ENCODE data around the gene PTGES. TPM values are rescaled to one million over a fixed set of nuclear protein-coding genes. Genes with fewer than 3 reads are reported as not detected.

Gene PTGES
- total RNA-seq, 1 experiment from 2014 or later = 17.2 TPM

DNA sequence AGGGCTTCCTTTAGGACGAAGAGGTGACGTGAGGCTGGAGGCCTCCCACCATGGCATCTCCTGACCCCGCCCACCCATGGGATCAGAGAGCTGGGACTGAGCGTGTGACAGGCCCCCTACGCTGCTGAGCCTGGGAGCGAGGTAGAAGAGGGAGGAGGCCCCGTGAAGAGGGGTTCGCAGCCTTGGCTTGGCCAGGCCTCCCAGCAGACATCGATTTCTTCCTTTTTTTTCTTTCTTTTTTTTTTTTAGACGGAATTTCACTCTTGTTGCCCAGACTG lies 39.5 kb downstream of the PTGES start:
- H3K9me2 ChIP-seq (ENCODE audit: insufficient read depth) = no peaks in the 10 kb centered on the region
- ATAC-seq (no peak), DNase-seq (ENCODE audit: low read depth, low spot score) (no peak)
- no peak overlapping the region for H3K9ac ChIP-seq (ENCODE audit: low read length)
- H3K27ac ChIP-seq (ENCODE audit: low read depth, low read length) = no peak overlapping the region
- no peaks in the 10 kb centered on the region for H3K9me3 ChIP-seq (ENCODE audit: control insufficient read depth in 1 of 2, insufficient read depth in 1 of 2, low read depth in 1 of 2, low read length in 2 of 2)
- ChIA-PET CTCF (interaction anchor here (1.0 kb wide), 1 partner anchor 582 kb away, joined by 3 read pairs; no protein-coding TSS in a partner anchor), RAD21 (ENCODE audit: low non-redundant PET in 1 of 2, low total read pairs in 2 of 2, uncharacterized antibody in 2 of 2, unreplicated experiment in 2 of 2) (interaction anchor here in 1 of 2 experiments (0.6 kb wide), 1 partner anchor 87 kb away, joined by 3 read pairs; the partner anchor contains the start of gene NTMT1), POLR2A (no interaction called here)
- intact Hi-C loops (cut with micrococcal nuclease) = no loop called here
- TF ChIP-seq CBX3 (IDR thresholded peaks at IDR 0.05; ENCODE audit: low read depth) = no peak
- TF ChIP-seq TCF7L2 (IDR thresholded peaks at IDR 0.05; ENCODE audit: borderline replicate concordance, extremely low read depth, insufficient read depth, insufficient read length) = no peak
- TF ChIP-seq CEBPB (IDR thresholded peaks at IDR 0.05; ENCODE audit: low read depth) = no peak
- TF ChIP-seq SIN3A (IDR thresholded peaks at IDR 0.05; ENCODE audit: low read depth) = no peak
- TF ChIP-seq, protein P1, sequence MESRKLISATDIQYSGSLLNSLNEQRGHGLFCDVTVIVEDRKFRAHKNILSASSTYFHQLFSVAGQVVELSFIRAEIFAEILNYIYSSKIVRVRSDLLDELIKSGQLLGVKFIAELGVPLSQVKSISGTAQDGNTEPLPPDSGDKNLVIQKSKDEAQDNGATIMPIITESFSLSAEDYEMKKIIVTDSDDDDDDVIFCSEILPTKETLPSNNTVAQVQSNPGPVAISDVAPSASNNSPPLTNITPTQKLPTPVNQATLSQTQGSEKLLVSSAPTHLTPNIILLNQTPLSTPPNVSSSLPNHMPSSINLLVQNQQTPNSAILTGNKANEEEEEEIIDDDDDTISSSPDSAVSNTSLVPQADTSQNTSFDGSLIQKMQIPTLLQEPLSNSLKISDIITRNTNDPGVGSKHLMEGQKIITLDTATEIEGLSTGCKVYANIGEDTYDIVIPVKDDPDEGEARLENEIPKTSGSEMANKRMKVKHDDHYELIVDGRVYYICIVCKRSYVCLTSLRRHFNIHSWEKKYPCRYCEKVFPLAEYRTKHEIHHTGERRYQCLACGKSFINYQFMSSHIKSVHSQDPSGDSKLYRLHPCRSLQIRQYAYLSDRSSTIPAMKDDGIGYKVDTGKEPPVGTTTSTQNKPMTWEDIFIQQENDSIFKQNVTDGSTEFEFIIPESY (IDR thresholded peaks at IDR 0.05; ENCODE audit: extremely low read depth, insufficient replicate concordance, low read length) = no peak
- TF ChIP-seq EZH2 (IDR thresholded peaks at IDR 0.05) = no peak
- TF ChIP-seq JUND (IDR thresholded peaks at IDR 0.05) = no peak
- TF ChIP-seq POLR2A (IDR thresholded peaks at IDR 0.05; ENCODE audit: borderline replicate concordance, extremely low read depth, insufficient read depth, insufficient read length) = no peak
- no peak for TF ChIP-seq ZNF274 (IDR thresholded peaks at IDR 0.05; ENCODE audit: low read depth, low read length)
- TF ChIP-seq RAD21 (IDR thresholded peaks at IDR 0.05; ENCODE audit: low read depth) = no peak
- TF ChIP-seq, protein P2, sequence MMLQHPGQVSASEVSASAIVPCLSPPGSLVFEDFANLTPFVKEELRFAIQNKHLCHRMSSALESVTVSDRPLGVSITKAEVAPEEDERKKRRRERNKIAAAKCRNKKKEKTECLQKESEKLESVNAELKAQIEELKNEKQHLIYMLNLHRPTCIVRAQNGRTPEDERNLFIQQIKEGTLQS (IDR thresholded peaks at IDR 0.05) = no peak
- TF ChIP-seq, protein P3, sequence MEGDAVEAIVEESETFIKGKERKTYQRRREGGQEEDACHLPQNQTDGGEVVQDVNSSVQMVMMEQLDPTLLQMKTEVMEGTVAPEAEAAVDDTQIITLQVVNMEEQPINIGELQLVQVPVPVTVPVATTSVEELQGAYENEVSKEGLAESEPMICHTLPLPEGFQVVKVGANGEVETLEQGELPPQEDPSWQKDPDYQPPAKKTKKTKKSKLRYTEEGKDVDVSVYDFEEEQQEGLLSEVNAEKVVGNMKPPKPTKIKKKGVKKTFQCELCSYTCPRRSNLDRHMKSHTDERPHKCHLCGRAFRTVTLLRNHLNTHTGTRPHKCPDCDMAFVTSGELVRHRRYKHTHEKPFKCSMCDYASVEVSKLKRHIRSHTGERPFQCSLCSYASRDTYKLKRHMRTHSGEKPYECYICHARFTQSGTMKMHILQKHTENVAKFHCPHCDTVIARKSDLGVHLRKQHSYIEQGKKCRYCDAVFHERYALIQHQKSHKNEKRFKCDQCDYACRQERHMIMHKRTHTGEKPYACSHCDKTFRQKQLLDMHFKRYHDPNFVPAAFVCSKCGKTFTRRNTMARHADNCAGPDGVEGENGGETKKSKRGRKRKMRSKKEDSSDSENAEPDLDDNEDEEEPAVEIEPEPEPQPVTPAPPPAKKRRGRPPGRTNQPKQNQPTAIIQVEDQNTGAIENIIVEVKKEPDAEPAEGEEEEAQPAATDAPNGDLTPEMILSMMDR (IDR thresholded peaks at IDR 0.05 in 2 of 3, conservative IDR thresholded peaks at IDR 0.05 in 1 of 3; ENCODE audit: borderline replicate concordance in 1 of 3, insufficient read depth in 1 of 3, low read depth in 2 of 3, low read length in 2 of 3) = no peak
- no peak for TF ChIP-seq SP1 (IDR thresholded peaks at IDR 0.05; ENCODE audit: low read depth)
- no peak for TF ChIP-seq YY1 (IDR thresholded peaks at IDR 0.05; ENCODE audit: extremely low read depth, insufficient replicate concordance, low read depth, low read length)
- TF ChIP-seq POLR2AphosphoS5 (IDR thresholded peaks at IDR 0.05; ENCODE audit: low read depth, low read length) = no peak
- TF ChIP-seq ZFX (IDR thresholded peaks at IDR 0.05) = no peak
- TF ChIP-seq SRF (IDR thresholded peaks at IDR 0.05; ENCODE audit: low read depth) = no peak
- no peak for TF ChIP-seq FOSL1 (IDR thresholded peaks at IDR 0.05; ENCODE audit: low read depth)
- no peaks in the 10 kb centered on the region for H4K20me1 ChIP-seq (ENCODE audit: insufficient read depth)
- H3K4me2 ChIP-seq (ENCODE audit: low read length) = no peak overlapping the region
- no peak overlapping the region for H3K4me3 ChIP-seq (replicated peaks in 1 of 2; ENCODE audit: low read depth in 1 of 2, low read length in 2 of 2)
- BruUV-seq (replicated peaks) = no TSS peak
- H3K36me3 ChIP-seq (ENCODE audit: control insufficient read depth in 1 of 2, insufficient read depth in 2 of 2, low read length in 2 of 2) = no peaks in the 10 kb centered on the region
- H2AFZ ChIP-seq (ENCODE audit: low read depth, low read length, poor library complexity, severe bottlenecking) = no peak overlapping the region
- H3K27me3 ChIP-seq (ENCODE audit: insufficient read depth, low read length) = no peaks in the 10 kb centered on the region
- H3K4me1 ChIP-seq (ENCODE audit: control insufficient read depth in 1 of 2, insufficient read depth in 2 of 2, low read length in 2 of 2) = no peaks in the 10 kb centered on the region
- H3K79me2 ChIP-seq (ENCODE audit: insufficient read depth, low read length) = no peaks in the 10 kb centered on the region

Measured in HCT116 (cell line).